Suppressor macrophage treated with lipopolysaccharide for 1 hour (primary cell): ENCODE results near the gene CPSF6.
"Not testable (repeated sequence)": the region's sequence is repeated elsewhere in the genome, so short reads cannot be mapped to it uniquely, and the experiment has no call there.

Experiments
- DNase-seq, 3 donors: peaks; one replicate each; pipeline ENCODE4 v3.0.0-alpha.2; 2020 to 2022

Gene CPSF6, protein sequence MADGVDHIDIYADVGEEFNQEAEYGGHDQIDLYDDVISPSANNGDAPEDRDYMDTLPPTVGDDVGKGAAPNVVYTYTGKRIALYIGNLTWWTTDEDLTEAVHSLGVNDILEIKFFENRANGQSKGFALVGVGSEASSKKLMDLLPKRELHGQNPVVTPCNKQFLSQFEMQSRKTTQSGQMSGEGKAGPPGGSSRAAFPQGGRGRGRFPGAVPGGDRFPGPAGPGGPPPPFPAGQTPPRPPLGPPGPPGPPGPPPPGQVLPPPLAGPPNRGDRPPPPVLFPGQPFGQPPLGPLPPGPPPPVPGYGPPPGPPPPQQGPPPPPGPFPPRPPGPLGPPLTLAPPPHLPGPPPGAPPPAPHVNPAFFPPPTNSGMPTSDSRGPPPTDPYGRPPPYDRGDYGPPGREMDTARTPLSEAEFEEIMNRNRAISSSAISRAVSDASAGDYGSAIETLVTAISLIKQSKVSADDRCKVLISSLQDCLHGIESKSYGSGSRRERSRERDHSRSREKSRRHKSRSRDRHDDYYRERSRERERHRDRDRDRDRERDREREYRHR

GRCh38 chr12:69239352-69239921 lies at the start of gene CPSF6:
CPSF6 (plus strand) TSS chr12:69239569; CDS start chr12:69239647, 78 bp downstream.
- peak; percentile 97 to 100 (median 99) for DNase-seq

GRCh38 chr12:69196302-69197288 lies 42.8 kb upstream of the CPSF6 start:
- no peak for DNase-seq

GRCh38 chr12:69199976-69200375 lies 39.4 kb upstream of the CPSF6 start:
- DNase-seq, result not testable (repeated sequence)

GRCh38 chr12:69204191-69204590 lies 35.2 kb upstream of the CPSF6 start:
- DNase-seq, result no peak

- no peak for DNase-seq
Measured at GRCh38 chr12:69210661-69211060, 28.7 kb upstream of the CPSF6 start.

- DNase-seq, result no peak
Measured at GRCh38 chr12:69211160-69211559, 28.2 kb upstream of the CPSF6 start.

GRCh38 chr12:69214169-69214568 lies 25.2 kb upstream of the CPSF6 start:
- DNase-seq, result peak in 1 of 3 donors; percentile 12

DNA sequence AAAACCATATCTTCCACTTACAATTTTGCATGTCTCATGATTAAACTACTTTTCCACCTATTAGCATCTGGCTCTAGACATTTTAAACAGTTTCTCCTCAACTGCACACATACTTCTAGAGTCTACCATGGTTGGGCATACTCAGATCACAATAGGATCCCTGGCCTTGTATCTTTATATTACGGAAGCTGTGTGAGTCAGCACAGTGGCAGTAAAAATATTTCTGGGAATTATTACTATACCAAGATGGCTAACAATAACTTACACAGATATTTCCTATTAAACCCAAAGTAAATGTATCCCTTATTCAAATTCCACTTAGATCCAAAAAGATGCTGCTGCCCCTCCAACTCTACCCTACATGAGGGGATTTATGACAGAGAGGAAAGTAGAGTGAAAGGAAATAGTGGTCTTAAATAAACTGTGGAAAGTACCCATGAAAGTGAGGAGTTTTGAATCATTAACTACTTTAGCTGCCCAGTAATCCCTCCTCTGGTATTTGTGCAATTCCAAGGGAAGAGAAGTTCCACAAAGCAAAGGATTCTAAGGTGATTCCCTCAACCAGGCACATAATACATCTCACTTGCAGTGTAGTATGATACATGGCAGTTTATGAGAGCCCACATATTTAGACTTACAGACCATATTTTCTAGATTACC lies 14.0 kb upstream of the CPSF6 start:
- no peak for DNase-seq

GRCh38 chr12:69231479-69231878 lies 7.9 kb upstream of the CPSF6 start:
- no peak for DNase-seq

- DNase-seq, result no peak
Measured at GRCh38 chr12:69238589-69239351, 599 bp upstream of the CPSF6 start.

GRCh38 chr12:69239922-69240630 lies 707 bp downstream of the CPSF6 start:
- peak; percentile 59 to 81 (median 60) for DNase-seq

DNA sequence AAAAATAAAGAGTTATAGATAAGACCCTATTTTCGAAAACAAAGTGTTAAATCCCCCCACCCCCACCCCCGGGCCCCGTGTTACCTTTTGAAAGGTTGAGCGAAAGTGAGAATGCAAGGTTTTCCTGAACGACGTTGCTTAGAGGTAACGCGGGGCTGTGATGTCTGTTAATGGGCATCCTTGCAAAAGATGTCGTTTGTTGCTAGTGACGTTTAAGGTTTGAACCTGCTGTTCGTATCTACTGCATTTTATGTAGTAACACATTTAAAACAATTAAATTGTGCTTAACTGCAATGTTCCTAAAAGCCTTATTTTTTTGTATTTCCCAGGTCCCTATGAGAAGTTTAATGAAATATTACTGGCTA lies 1.2 kb downstream of the CPSF6 start:
- DNase-seq, result no peak

GRCh38 chr12:69241438-69242092 lies 2.2 kb downstream of the CPSF6 start:
- DNase-seq, result no peak

GRCh38 chr12:69243099-69244084 lies 4.0 kb downstream of the CPSF6 start:
- DNase-seq, result no peak

- no peak for DNase-seq
Measured at GRCh38 chr12:69247268-69248018, 8.1 kb downstream of the CPSF6 start.

- no peak for DNase-seq
Measured at GRCh38 chr12:69252033-69252432, 12.7 kb downstream of the CPSF6 start.

DNA sequence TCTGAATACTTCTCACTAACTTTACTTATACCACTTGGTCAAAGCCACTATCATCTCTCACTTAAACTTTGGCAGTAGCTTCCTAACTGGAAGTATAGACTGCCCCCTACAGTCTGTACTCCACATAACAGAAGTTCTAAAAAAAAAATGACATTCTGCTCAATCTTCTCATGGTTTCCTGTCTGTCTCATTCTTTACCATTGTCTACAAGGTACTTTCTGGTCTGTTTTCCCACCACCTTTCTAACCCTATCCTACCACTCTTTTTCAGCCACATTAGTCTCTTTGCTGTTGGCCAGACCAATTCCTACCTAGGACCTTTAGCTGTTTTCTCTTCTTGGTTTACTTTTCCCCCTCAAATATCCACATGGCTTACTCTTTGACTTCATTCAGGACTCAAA lies 14.7 kb downstream of the CPSF6 start:
- peak; percentile 56 to 78 (median 71) for DNase-seq

DNA sequence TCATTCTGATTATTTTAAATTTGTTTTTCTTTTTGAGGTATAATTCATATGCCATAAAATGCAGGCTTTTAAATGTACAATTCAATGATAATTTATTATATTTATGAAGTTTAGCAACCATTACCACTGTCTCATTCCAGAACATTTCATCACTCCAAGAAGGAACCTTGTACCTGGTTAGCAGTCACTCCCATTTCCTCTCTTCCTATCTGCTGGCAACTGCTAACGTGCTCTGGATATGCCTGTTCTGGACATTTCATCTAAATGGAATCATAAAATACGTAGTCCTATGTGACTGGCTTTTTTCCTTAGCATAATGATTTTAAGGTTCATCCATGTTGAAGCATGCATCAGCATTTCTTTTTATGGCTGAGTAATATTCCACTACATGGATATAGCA lies 15.5 kb downstream of the CPSF6 start:
- no peak for DNase-seq
